HCT116 (cell line): ENCODE data around the gene SYT7. TPM values are rescaled to one million over a fixed set of nuclear protein-coding genes. Genes with fewer than 3 reads are reported as not detected.

ENCODE experiments used
- ATAC-seq: fragments of 200-7000 bp; cut with Tn5 transposase; 2 replicates; pipeline ENCODE4 v1.9.1; 2020; ENCODE audit warnings: mild to moderate bottlenecking, moderate library complexity
- BruUV-seq: library from RNA; stranded (reverse); fragments of 400-500 nt; replicated peaks from 2 replicates; lab custom pipeline; 2021; lab: Mats Ljungman, UMichigan
- CTCF ChIA-PET: fragments of 300-600 bp; sonication (Branson Sonifier 250); formaldehyde crosslinking; loops from one replicate; lab custom pipeline; 2021; ENCODE audit warnings: antibody characterized with exemption; lab: Charles Lee
- POLR2A ChIA-PET: fragments of 300-600, 350-600 bp; sonication (Branson Sonifier 250); formaldehyde crosslinking; loops from one replicate; lab custom pipeline; 2021; ENCODE audit warnings: antibody characterized with exemption; lab: Charles Lee
- RAD21 ChIA-PET, 2 experiments: fragments of 300-600 bp; sonication (Branson Sonifier 250); formaldehyde crosslinking; loops; one replicate each; lab custom pipeline; 2023; ENCODE audit warnings: low total read pairs in 2 of 2; ENCODE audit not compliant: uncharacterized antibody in 2 of 2, unreplicated experiment in 2 of 2, low non-redundant PET in 1 of 2; lab: Charles Lee
- DNase-seq: peaks from one replicate; pipeline ENCODE4 v3.0.0-alpha.2; 2010; ENCODE audit warnings: low read depth, low spot score
- H2AFZ ChIP-seq: fragments of 200-600 bp; shearing (Covaris generic), sonication (generic); 2 replicates; pipeline ENCODE4 v1.6.1; 2017; ENCODE audit warnings: low read depth, mixed run types, mixed read lengths, antibody characterized with exemption, low read length; ENCODE audit not compliant: poor library complexity, severe bottlenecking
- H3K27ac ChIP-seq: 2 replicates; pipeline ENCODE4 v1.5.1; 2012; ENCODE audit warnings: low read depth, low read length
- H3K27me3 ChIP-seq: fragments of 200-600 bp; sonication (generic); 2 replicates; pipeline ENCODE4 v1.6.1; 2016; ENCODE audit warnings: mixed run types, low read length, mixed read lengths; ENCODE audit not compliant: insufficient read depth
- H3K36me3 ChIP-seq, 2 experiments: fragments of 200-500 bp in 1 of 2; fragments of 200-600 bp in 1 of 2; sonication (Bioruptor generic) in 1 of 2; sonication (generic) in 1 of 2; 2 replicates each; pipeline versions ENCODE4 v1.5.1 to v1.6.1; 2014 to 2016; ENCODE audit warnings: low read length in 2 of 2, inconsistent platforms in 1 of 2, mixed read lengths in 1 of 2, mixed run types in 1 of 2; ENCODE audit not compliant: insufficient read depth in 2 of 2, control insufficient read depth in 1 of 2
- H3K4me1 ChIP-seq, 2 experiments: fragments of 200-600 bp in 1 of 2; sonication (generic) in 1 of 2; 2 replicates each; pipeline versions ENCODE4 v1.5.1 to v1.6.1; 2012 to 2017; ENCODE audit warnings: low read length in 2 of 2, inconsistent platforms in 1 of 2, mild to moderate bottlenecking in 1 of 2, mixed read lengths in 1 of 2, mixed run types in 1 of 2, moderate library complexity in 1 of 2; ENCODE audit not compliant: insufficient read depth in 2 of 2, control insufficient read depth in 1 of 2
- H3K4me2 ChIP-seq: fragments of 200-600 bp; sonication (generic); 2 replicates; pipeline ENCODE4 v1.6.1; 2017; ENCODE audit warnings: mixed run types, low read length, mixed read lengths
- H3K4me3 ChIP-seq, 2 experiments: fragments of 200-600 bp in 1 of 2; sonication (generic) in 1 of 2; replicated peaks in 1 of 2; 2 replicates each; pipeline ENCODE4 v1.5.1; 2011 to 2016; ENCODE audit warnings: low read length in 2 of 2, control low read depth in 1 of 2, low read depth in 1 of 2, mild to moderate bottlenecking in 1 of 2, mixed read lengths in 1 of 2, mixed run types in 1 of 2
- H3K79me2 ChIP-seq: fragments of 200-600 bp; sonication (generic); 2 replicates; pipeline ENCODE4 v1.6.1; 2017; ENCODE audit warnings: mild to moderate bottlenecking, mixed run types, low read length, moderate library complexity, mixed read lengths; ENCODE audit not compliant: insufficient read depth
- H3K9ac ChIP-seq: fragments of 200-600 bp; sonication (generic); 2 replicates; pipeline ENCODE4 v1.6.1; 2016; ENCODE audit warnings: low read length, mixed read lengths
- H3K9me2 ChIP-seq: fragments of 200-600 bp; sonication (generic), shearing (Covaris generic); 2 replicates; pipeline ENCODE4 v1.6.1; 2017; ENCODE audit warnings: mixed run types, mild to moderate bottlenecking, moderate library complexity; ENCODE audit not compliant: insufficient read depth
- H3K9me3 ChIP-seq, 2 experiments: fragments of 200-500 bp in 1 of 2; fragments of 200-600 bp in 1 of 2; sonication (Bioruptor generic) in 1 of 2; sonication (generic) in 1 of 2; 2 replicates each; pipeline ENCODE4 v1.6.1; 2014 to 2017; ENCODE audit warnings: low read length in 2 of 2, mixed read lengths in 2 of 2, inconsistent platforms in 1 of 2, low read depth in 1 of 2, mild to moderate bottlenecking in 1 of 2, mixed run types in 1 of 2, moderate library complexity in 1 of 2; ENCODE audit not compliant: control insufficient read depth in 1 of 2, insufficient read depth in 1 of 2
- H4K20me1 ChIP-seq: fragments of 200-600 bp; sonication (generic), shearing (Covaris generic); 2 replicates; pipeline ENCODE4 v1.6.1; 2017; ENCODE audit warnings: mixed run types, mild to moderate bottlenecking, moderate library complexity; ENCODE audit not compliant: insufficient read depth
- CEBPB ChIP-seq: IDR thresholded peaks from 2 replicates; pipeline ENCODE4 v1.6.1; 2012; ENCODE audit warnings: low read depth
- EZH2phosphoT487 ChIP-seq: fragments of 200-600 bp; IDR thresholded peaks from 2 replicates; pipeline ENCODE4 v1.6.1; 2018; ENCODE audit warnings: antibody characterized with exemption, borderline replicate concordance
- TCF7L2 ChIP-seq: IDR thresholded peaks from 2 replicates; pipeline ENCODE4 v1.7.0; 2011; ENCODE audit warnings: borderline replicate concordance, inconsistent platforms; ENCODE audit not compliant: insufficient read depth, insufficient read length; ENCODE audit errors: extremely low read depth
- ZBTB33 ChIP-seq: IDR thresholded peaks from 2 replicates; pipeline ENCODE4 v1.6.1; 2011; ENCODE audit warnings: mild to moderate bottlenecking, low read length, moderate library complexity; ENCODE audit not compliant: insufficient replicate concordance; ENCODE audit errors: extremely low read depth
- intact Hi-C: fragments of 100-400 bp; cut with micrococcal nuclease; formaldehyde crosslinking; loops from 2 replicates; pipeline ENCODE4 v1.10.0; 2022
- total RNA-seq: library from RNA; stranded (reverse); gene quantifications from one replicate; pipeline ENCODE4 v1.2.1, GENCODE V29; 2021; ENCODE audit not compliant: unreplicated experiment

The SYT7 gene
- total RNA-seq, 1 experiment from 2014 or later = 27.4 TPM

GRCh38 chr11:61534933-61535839 is 45.7 kb downstream of the SYT7 start:
- intact Hi-C loops = loop anchor here (5.0 kb wide), 1 partner anchor 92 kb away; no protein-coding TSS in a partner anchor
- no peak overlapping the region for H3K4me3 ChIP-seq
- H3K4me1 ChIP-seq = peaks cover 0 to 9% of the 10 kb centered on the region in 2 experiments; a peak in 2 of 4 replicates
- H3K4me2 ChIP-seq = no peak overlapping the region
- ChIA-PET RAD21 (no interaction called here), CTCF (no interaction called here), POLR2A (no interaction called here)
- H3K79me2 ChIP-seq = no peaks in the 10 kb centered on the region
- no peaks in the 10 kb centered on the region for H4K20me1 ChIP-seq
- H2AFZ ChIP-seq = no peak overlapping the region
- no peaks in the 10 kb centered on the region for H3K9me3 ChIP-seq
- no peaks in the 10 kb centered on the region; a peak in 1 of 4 replicates for H3K36me3 ChIP-seq
- BruUV-seq = no TSS peak
- H3K27ac ChIP-seq = no peak overlapping the region
- no peaks in the 10 kb centered on the region for H3K9me2 ChIP-seq
- no peaks in the 10 kb centered on the region for H3K27me3 ChIP-seq
- no peak overlapping the region for H3K9ac ChIP-seq
- ATAC-seq = no peak
- no peak for DNase-seq
- no peak for TF ChIP-seq TCF7L2
- no peak for TF ChIP-seq EZH2phosphoT487
- TF ChIP-seq CEBPB = no peak
- no peak for TF ChIP-seq ZBTB33
